ENCODE results near the gene MAD1L1. TPM values are rescaled to one million over a fixed set of nuclear protein-coding genes. Genes with fewer than 3 reads are reported as not detected.

MAD1L1 gene
- total and polyA plus RNA-seq, 2 donors: 23.1 to 27.4 TPM

DNA sequence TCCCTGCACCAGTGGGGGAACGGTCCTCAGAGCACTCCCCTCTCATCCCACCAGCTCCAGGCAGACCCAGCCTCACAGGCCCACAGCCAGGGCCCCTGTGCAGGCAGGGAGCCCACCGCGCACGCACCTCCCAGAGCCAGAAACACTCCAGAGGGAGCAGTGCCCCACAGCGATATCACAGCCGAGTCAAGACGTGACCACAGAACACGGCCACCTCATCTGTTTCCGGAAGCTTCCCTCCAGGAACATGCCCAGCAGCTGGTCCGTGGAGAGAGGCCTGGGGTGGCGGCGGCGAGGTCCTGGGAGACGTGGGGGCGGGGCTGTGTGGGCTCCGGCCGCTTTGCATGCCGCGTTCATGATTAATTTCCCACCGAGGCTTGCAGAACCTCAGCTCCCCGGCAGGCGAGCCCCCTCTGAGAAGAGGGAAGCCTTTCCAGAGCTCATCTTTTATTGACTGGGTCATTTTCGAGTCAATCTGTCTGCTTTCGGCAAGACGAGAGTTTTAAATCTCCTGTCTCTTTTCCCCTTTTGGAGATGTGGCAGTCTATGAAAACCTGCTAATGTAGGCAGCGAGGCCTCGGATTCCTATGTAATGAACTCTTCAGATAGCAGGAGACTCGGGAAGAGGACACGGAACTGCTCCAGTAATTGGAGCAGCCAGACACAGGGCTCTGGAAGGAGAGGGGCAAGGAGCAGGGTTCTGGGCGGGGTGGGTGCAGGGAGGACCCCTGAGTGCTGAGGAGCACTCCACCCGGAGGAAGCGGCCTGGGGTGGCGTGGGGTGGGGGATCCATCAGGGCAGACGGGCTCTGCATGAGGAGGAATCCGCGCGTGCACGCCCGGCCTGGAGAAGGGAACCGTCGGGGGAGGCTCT is 319.9 kb downstream of the MAD1L1 start:
- Histone ChIP-seq H3K4me1 (ENCODE audit: insufficient read depth) (no peaks in the 10 kb centered on the region), H3K36me3 (ENCODE audit: insufficient read depth) (no peaks in the 10 kb centered on the region), H3K4me3 (ENCODE audit: low read depth, low read length) (no peak overlapping the region), H3K27ac (ENCODE audit: low read depth) (no peak overlapping the region)
- WGBS: 47% methylated on average over 41 of the region's 41 CpGs
- no peak for DNase-seq (ENCODE audit: extremely low spot score)

DNA sequence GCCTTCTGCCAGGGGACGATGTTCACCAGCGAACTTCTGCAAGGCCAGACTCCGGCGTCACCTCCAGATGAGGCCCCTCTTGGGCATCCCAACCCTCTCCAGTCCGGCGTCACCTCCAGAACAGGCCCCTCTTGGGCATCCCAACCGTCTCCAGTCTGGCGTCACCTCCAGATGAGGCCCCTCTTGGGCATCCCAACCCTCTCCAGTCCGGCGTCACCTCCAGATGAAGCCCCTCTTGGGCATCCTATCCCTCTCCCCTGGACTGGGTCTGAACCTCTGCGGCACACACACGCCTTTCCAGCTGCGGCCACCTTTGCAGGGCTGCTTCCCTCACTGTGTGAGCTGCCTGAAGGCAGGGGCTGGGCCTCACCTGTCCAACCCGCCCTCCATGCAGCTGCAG is 321.2 kb downstream of the MAD1L1 start:
- Histone ChIP-seq H3K36me3 (ENCODE audit: insufficient read depth) (no peaks in the 10 kb centered on the region), H3K4me3 (ENCODE audit: low read depth, low read length) (no peak overlapping the region), H3K4me1 (ENCODE audit: insufficient read depth) (no peaks in the 10 kb centered on the region), H3K27ac (ENCODE audit: low read depth) (no peak overlapping the region)
- DNase-seq (ENCODE audit: extremely low spot score): no peak
- WGBS: 95% methylated on average over 14 of the region's 14 CpGs

DNA sequence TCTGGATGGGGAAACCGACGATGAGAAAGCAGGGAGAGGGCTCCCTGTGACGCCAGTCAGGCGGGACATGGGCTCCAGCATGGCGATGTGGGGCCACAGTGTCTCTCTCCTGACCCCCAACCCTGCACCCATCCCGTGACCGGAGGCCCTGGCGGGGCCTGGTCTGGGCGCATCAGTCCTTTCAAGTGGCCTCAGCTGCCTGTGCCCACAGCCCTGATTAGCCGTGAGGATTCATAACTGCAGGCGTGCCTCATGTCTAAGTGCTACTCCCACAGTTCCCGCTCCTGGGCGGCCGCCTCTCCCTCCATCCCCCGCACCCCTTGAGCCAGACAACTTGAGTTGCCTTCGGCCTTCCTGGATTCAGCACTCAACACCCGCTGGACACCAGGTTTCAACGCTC is 321.9 kb downstream of the MAD1L1 start:
- no peak for DNase-seq (ENCODE audit: extremely low spot score)
- Histone ChIP-seq H3K27ac (ENCODE audit: low read depth) (no peak overlapping the region), H3K4me3 (ENCODE audit: low read depth, low read length) (no peak overlapping the region), H3K4me1 (ENCODE audit: insufficient read depth) (no peaks in the 10 kb centered on the region), H3K36me3 (ENCODE audit: insufficient read depth) (no peaks in the 10 kb centered on the region)
- 94% methylated on average over 18 of the region's 18 CpGs for WGBS

DNA sequence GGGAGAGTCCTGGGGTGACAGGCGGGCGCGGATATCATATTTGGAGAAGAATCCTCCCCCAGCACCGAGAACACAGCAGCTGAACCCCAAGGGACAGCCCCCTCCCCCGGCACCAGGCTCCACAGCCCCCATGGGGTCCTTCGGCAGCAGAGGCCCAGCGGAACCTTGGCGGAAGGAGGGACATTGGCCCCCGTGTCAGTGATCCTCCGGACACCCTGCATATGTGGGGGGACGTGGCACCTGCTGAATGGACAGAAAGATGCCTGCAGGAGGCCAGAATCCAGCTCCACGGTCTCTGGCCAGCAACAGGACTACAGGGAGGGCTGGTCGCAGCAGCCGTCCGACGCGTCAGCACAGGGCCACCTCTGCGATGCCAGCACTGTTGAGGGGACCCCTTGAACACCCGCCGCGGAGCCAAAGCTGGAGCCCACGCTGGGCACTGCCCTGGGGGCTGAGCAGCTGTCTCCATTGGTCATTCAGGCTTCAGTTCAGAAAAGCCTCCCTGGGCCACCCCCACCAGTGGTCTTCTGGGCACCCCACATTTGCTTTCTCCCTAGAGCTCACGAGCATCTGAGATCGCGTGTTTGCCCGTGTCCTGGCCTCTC is 322.6 kb downstream of the MAD1L1 start:
- WGBS: 95% methylated on average over 26 of the region's 26 CpGs
- H3K4me3 ChIP-seq (ENCODE audit: low read depth, low read length): no peak overlapping the region
- no peaks in the 10 kb centered on the region for H3K4me1 ChIP-seq (ENCODE audit: insufficient read depth)
- no peaks in the 10 kb centered on the region for H3K36me3 ChIP-seq (ENCODE audit: insufficient read depth)
- no peak overlapping the region for H3K27ac ChIP-seq (ENCODE audit: low read depth)
- no peak for DNase-seq (ENCODE audit: extremely low spot score)

DNA sequence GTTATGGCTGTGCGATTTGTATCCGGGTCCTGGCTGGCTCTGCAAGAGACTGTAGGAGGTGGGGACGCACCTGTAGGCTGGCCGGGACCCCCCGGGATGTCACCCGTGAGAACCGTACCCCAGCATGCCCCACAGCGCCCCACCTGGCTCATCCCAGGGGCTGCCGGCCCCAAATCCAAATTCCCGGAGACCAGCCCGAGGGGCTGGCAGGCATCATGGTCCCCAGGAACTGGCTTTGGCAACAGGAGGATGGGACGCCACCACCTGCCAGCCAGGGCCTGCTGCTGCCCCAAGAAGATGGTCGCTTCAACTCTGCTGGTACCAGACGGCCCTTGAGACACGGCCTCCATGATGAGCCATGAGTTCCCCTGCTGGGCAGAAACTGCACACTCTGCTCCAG is 323.3 kb downstream of the MAD1L1 start:
- 94% methylated on average over 15 of the region's 15 CpGs for WGBS
- no peak overlapping the region for H3K4me3 ChIP-seq (ENCODE audit: low read depth, low read length)
- no peaks in the 10 kb centered on the region for H3K4me1 ChIP-seq (ENCODE audit: insufficient read depth)
- DNase-seq (ENCODE audit: extremely low spot score): no peak
- H3K27ac ChIP-seq (ENCODE audit: low read depth): no peak overlapping the region
- H3K36me3 ChIP-seq (ENCODE audit: insufficient read depth): no peaks in the 10 kb centered on the region

DNA sequence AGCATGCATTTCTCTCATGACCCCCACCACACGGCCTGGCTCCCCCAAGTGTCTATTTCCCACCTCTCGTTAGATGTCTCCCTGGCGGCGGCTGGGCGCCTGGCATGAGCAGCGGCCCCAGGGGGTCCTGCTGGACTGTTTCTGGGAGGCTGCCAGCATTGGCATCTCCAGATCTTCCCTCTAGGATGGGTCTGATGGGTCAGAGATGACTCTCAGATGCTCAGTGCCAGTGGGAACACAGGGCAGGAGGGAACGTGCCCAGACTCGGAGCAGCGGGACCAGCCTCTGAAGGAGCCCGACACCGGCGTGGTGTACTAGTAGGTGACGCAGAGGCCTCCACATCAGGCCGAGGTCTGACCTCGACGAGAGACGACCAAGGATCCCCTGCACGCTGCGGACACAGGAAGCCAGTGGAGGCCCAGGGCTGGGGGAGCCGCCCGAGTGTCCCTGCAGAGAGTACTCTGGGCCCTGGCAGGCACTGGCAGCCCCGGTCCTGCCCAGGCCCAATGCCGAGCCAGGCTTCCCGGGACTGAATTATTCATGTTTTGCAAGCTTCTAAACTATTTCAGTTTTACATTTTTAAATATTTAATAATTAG is 323.8 kb downstream of the MAD1L1 start:
- Histone ChIP-seq H3K4me3 (ENCODE audit: low read depth, low read length) (no peak overlapping the region), H3K27ac (ENCODE audit: low read depth) (no peak overlapping the region)
- 92% methylated on average over 24 of the region's 24 CpGs for WGBS

DNA sequence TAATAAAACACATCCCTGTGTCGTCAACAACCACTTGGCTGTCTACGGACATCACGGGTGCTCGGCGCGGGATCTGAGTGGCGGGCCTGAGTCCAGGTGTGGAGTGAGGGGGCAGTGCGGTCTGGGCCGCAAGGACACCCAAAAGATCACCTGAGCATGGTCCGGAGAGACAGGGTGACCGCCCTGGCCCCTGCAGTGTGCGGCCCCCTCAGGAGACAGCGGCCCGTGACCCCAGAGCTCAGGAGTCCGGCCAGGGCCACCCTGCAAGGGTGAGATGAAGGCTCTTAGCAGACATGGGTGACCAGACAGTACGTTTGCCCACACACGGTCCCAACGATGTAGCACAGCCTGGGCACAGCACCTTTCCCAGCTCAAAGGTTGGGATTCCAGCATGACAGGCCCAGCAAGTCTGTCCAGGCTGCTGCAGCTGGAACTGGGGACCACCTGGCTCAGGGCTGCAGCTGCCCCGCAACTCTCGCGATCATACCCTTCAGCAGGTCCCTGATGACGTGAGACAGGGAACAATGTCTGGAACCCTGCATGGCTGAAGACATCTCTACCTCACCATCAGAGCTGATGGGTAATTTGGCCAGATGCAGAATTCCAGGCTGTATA is 324.9 kb downstream of the MAD1L1 start:
- Histone ChIP-seq H3K4me3 (ENCODE audit: low read depth, low read length) (no peak overlapping the region), H3K36me3 (ENCODE audit: insufficient read depth) (no peaks in the 10 kb centered on the region), H3K27ac (ENCODE audit: low read depth) (no peak overlapping the region), H3K4me1 (ENCODE audit: insufficient read depth) (no peaks in the 10 kb centered on the region)
- WGBS: 89% methylated on average over 22 of the region's 22 CpGs
- DNase-seq (ENCODE audit: extremely low spot score): no peak

More for the DNA sequence above, 323.8 kb downstream of the MAD1L1 start:
- no peaks in the 10 kb centered on the region for H3K36me3 ChIP-seq (ENCODE audit: insufficient read depth)
- no peaks in the 10 kb centered on the region for H3K4me1 ChIP-seq (ENCODE audit: insufficient read depth)
- DNase-seq (ENCODE audit: extremely low spot score): no peak

DNA sequence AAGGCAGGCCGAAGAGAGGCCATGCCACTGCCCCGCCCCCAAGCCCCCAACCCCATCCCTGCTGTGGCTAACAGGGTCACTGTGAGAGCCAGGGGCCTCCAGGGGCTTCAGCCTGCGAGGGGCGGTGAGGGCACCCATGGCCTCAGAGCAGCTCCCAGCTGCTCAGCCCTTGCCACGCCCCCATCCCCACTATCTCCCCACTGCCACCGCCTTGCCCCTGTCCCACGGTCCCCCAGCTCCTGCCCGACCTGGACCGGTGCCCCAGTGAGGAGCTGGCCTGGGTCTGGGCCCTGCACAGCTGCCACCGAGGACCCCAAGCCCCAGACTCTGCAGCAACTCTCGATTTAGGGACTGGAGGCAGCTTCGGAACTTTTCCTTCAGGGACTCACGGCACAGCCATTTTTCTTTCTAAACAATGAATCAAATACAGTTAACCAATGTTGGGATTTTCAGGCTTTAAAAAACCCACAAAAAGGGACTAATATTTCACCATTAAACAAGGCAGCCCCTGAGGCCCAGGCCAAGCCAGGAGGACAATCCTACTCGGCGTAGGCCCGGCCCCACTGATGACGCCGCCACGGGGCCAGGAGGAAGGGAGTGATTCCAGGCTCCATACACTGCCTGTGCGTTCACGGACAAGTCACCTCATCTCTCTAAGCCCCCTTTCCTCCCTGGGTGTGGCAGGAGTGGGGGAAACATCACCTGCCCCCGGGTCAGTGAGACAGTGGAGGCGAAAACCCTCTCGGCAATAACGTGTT is 325.6 kb downstream of the MAD1L1 start:
- no peaks in the 10 kb centered on the region for H3K4me1 ChIP-seq (ENCODE audit: insufficient read depth)
- H3K27ac ChIP-seq (ENCODE audit: low read depth): no peak overlapping the region
- WGBS: 91% methylated on average over 25 of the region's 25 CpGs
- no peak overlapping the region for H3K4me3 ChIP-seq (ENCODE audit: low read depth, low read length)
- DNase-seq (ENCODE audit: extremely low spot score): no peak
- H3K36me3 ChIP-seq (ENCODE audit: insufficient read depth): no peaks in the 10 kb centered on the region

DNA sequence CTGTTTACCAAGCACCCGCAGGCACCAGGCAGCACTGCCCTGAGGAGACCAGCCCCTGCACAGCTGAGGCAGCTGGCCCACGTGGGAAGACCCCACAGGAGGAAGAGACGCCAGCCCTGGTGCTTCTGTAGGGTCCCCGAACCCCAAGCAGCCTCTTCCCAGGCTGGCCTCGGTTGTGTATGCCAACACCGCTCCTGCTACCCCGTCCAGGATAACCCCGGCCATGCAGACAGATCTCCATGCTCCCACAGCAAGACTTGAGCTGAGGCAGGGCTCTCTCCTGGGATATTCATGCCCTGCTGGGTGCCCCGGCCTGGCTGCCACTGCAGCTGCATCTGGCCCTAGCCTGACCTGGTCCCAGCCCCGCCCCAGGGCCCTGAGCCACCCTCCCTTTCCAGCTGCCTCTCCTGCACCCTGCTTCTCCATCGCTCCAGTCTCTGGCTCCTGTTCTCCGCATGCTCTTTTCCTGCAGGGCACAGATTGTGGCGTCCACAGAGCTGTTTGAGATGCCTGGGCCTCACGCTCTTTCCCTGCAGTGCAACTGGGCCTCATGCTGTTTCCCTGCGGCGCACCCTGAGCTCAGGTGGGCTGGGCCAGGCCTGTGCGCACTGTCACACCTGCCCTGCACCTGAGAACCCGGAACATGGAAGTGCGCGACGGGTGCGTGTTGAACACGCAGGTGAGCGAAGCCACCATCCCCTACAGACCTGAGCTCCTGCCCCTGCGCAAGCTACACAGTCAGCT is 326.5 kb downstream of the MAD1L1 start:
- 98% methylated on average over 25 of the region's 25 CpGs for WGBS

DNA sequence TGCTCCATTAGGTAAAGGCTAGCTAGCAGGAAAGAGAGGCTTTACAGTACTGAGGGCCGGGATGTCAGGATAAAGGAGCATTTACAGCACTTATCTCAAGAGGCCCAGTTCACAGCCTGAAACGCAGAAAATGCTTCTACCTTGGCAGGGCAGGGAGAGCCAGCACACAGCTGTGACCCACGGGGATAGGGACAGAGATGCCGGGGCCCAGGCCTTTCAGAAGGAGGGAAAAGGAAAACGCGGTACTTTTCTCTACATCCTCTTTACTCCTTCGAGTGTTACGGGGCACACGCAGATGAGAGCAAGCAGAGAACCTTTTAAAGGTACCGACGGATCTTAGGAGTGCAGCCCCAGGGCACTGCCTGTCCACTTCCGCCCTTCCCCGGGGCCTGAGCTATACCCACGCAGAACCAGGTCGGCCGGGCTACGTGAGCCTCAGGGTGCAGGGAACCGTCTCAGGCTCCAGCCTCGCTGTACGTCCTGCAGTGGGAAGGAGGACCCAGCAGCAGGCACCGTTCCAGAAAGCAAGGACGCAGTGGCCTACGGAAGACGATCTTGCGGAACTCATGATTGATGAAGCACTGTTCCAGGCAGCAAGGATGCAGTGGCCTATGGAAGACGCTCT is 330.4 kb downstream of the MAD1L1 start:
- no peak overlapping the region for H3K4me3 ChIP-seq (ENCODE audit: low read depth, low read length)
- H3K27ac ChIP-seq (ENCODE audit: low read depth): no peak overlapping the region
- no peak for DNase-seq (ENCODE audit: extremely low spot score)
- no peaks in the 10 kb centered on the region for H3K4me1 ChIP-seq (ENCODE audit: insufficient read depth)
- no peaks in the 10 kb centered on the region for H3K36me3 ChIP-seq (ENCODE audit: insufficient read depth)
- WGBS: 90% methylated on average over 26 of the region's 26 CpGs

More for the DNA sequence above, 326.5 kb downstream of the MAD1L1 start:
- H3K36me3 ChIP-seq (ENCODE audit: insufficient read depth): no peaks in the 10 kb centered on the region
- no peak overlapping the region for H3K4me3 ChIP-seq (ENCODE audit: low read depth, low read length)
- DNase-seq (ENCODE audit: extremely low spot score): no peak
- no peaks in the 10 kb centered on the region for H3K4me1 ChIP-seq (ENCODE audit: insufficient read depth)
- H3K27ac ChIP-seq (ENCODE audit: low read depth): no peak overlapping the region

DNA sequence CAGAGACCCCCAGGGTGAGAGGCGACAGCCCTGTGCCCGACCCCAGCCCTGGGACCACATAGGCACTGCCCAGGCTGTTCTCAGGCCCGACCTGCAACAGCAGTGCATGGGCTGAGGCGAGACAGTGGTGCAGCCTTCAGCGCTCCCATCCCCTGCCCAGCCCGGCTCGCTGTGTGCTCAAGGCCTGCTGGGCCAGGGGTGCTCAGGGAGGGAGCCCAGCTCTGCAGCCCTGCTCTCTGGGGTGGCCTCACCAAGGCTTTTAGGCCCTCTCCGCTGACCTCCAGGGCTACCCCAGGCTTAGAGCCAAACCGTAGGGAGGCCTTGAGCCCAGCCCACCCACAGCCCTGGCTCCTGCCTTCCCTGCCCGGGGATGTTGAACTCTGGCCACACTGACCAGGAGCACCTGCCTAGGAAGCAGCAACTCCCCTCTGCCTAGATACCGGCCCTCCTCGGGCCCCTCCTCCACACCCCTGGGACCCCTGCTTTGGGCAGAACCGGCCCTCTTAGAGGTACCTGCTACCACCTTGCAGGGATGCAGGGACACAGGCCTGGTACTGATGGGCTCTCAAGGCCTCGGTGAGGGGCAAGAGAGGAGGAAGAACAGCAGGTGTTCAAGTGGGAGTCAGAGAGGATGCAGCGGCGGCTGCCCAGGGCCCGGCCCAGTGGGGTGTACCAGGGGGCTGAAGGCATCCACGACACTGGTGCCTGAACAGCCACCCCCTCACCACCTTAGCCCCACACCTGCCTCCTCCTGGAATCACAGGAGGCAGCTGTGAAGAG is 331.1 kb downstream of the MAD1L1 start:
- H3K4me1 ChIP-seq (ENCODE audit: insufficient read depth): no peaks in the 10 kb centered on the region
- H3K36me3 ChIP-seq (ENCODE audit: insufficient read depth): no peaks in the 10 kb centered on the region
- H3K27ac ChIP-seq (ENCODE audit: low read depth): no peak overlapping the region
- WGBS: 92% methylated on average over 18 of the region's 18 CpGs
- H3K4me3 ChIP-seq (ENCODE audit: low read depth, low read length): no peak overlapping the region
- no peak for DNase-seq (ENCODE audit: extremely low spot score)

DNA sequence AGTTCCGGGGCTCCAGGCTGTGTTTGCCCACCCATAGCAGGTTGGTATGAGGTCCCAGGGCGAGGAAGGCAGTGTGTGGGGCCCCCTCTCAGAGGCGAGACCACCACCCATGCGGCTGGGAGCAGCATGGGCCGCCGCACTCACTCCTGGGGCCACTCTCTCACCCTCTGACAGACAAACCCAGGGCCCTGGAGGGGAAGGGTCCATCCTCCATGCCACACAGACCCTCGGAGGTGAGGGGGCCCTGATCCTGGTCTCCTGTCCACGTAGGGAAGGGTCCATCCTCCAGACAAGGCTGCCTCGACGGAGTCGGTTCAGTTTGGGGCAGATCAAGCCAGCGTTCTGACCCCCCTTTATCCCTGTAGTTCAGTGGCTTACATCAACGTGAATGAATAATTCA is 331.9 kb downstream of the MAD1L1 start:
- Histone ChIP-seq H3K4me1 (ENCODE audit: insufficient read depth) (no peaks in the 10 kb centered on the region), H3K27ac (ENCODE audit: low read depth) (no peak overlapping the region), H3K36me3 (ENCODE audit: insufficient read depth) (no peaks in the 10 kb centered on the region), H3K4me3 (ENCODE audit: low read depth, low read length) (no peak overlapping the region)
- WGBS: 94% methylated on average over 13 of the region's 13 CpGs
- no peak for DNase-seq (ENCODE audit: extremely low spot score)

Measured in urinary bladder (tissue), 4 donors.